OCI-LY7 (cell line): ENCODE results near the gene TNS3. TPM values are rescaled to one million over a fixed set of nuclear protein-coding genes. Genes with fewer than 3 reads are reported as not detected.

Source experiments
- BruUV-seq: library from RNA; stranded (reverse); fragments of 400-500 nt; replicated peaks from 2 replicates; lab custom pipeline; 2021; lab: Mats Ljungman, UMichigan
- CTCF ChIA-PET: fragments of 300-600 bp; sonication (Branson Sonifier 250); formaldehyde crosslinking; loops from one replicate; lab custom pipeline; 2022; ENCODE audit warnings: antibody characterized with exemption; ENCODE audit not compliant: unreplicated experiment; lab: Charles Lee
- POLR2A ChIA-PET: fragments of 300-600 bp; sonication (Branson Sonifier 250); formaldehyde crosslinking; loops from one replicate; lab custom pipeline; 2022; ENCODE audit warnings: antibody characterized with exemption; lab: Charles Lee
- DNase-seq: peaks from one replicate; pipeline ENCODE4 v3.0.0-alpha.2; 2015; ENCODE audit warnings: low spot score
- H2AFZ ChIP-seq: fragments of 200-600 bp; sonication (generic), shearing (Covaris generic); 2 replicates; pipeline ENCODE4 v1.6.1; 2014; ENCODE audit warnings: mild to moderate bottlenecking, antibody characterized with exemption, low read length, moderate library complexity
- H3K27ac ChIP-seq: fragments of 200-600 bp; sonication (generic); 2 replicates; pipeline ENCODE4 v1.5.1; 2014; ENCODE audit warnings: mixed run types, low read depth, mild to moderate bottlenecking, moderate library complexity, low read length, inconsistent platforms; ENCODE audit not compliant: poor library complexity, severe bottlenecking
- H3K36me3 ChIP-seq: fragments of 200-600 bp; sonication (generic); 2 replicates; pipeline ENCODE4 v1.6.1; 2014; ENCODE audit warnings: mild to moderate bottlenecking, antibody characterized with exemption, low read length, moderate library complexity, mixed read lengths; ENCODE audit not compliant: insufficient read depth
- H3K4me1 ChIP-seq: fragments of 200-600 bp; sonication (generic); 2 replicates; pipeline ENCODE4 v1.5.1; 2014; ENCODE audit warnings: mild to moderate bottlenecking, low read length; ENCODE audit not compliant: insufficient read depth, poor library complexity, severe bottlenecking
- H3K4me2 ChIP-seq: fragments of 200-600 bp; sonication (generic); 2 replicates; pipeline ENCODE4 v1.6.1; 2014; ENCODE audit warnings: mild to moderate bottlenecking, low read length
- H3K4me3 ChIP-seq: fragments of 200-600 bp; sonication (generic); 2 replicates; pipeline ENCODE4 v1.5.1; 2014; ENCODE audit warnings: mild to moderate bottlenecking, low read depth, low read length; ENCODE audit not compliant: poor library complexity, severe bottlenecking
- H3K79me2 ChIP-seq: fragments of 200-600 bp; sonication (generic); 2 replicates; pipeline ENCODE4 v1.6.1; 2016; ENCODE audit warnings: low read depth, mild to moderate bottlenecking, low read length, moderate library complexity, mixed read lengths; ENCODE audit not compliant: insufficient read depth
- H3K9me2 ChIP-seq: fragments of 200-600 bp; sonication (generic); 2 replicates; pipeline ENCODE4 v1.6.1; 2016; ENCODE audit warnings: mild to moderate bottlenecking, low read length, mixed read lengths; ENCODE audit not compliant: insufficient read depth
- H3K9me3 ChIP-seq: fragments of 200-600 bp; sonication (generic); 2 replicates; pipeline ENCODE4 v1.6.1; 2014; ENCODE audit warnings: mild to moderate bottlenecking, mixed run types, low read length, mixed read lengths
- H4K20me1 ChIP-seq: fragments of 200-600 bp; sonication (generic); 2 replicates; pipeline ENCODE4 v1.6.1; 2014; ENCODE audit warnings: mild to moderate bottlenecking, antibody characterized with exemption, low read length, moderate library complexity, mixed read lengths; ENCODE audit not compliant: insufficient read depth
- EZH2phosphoT487 ChIP-seq: fragments of 200-600 bp; sonication (generic); IDR thresholded peaks from 2 replicates; pipeline ENCODE4 v1.6.1; 2018; ENCODE audit warnings: low read depth, borderline replicate concordance, mild to moderate bottlenecking, mixed run types, antibody characterized with exemption, low read length, moderate library complexity, mixed read lengths
- intact Hi-C: fragments of 100-400 bp; cut with micrococcal nuclease; formaldehyde crosslinking; loops from one replicate; pipeline ENCODE4 v1.10.0; 2022; ENCODE audit not compliant: unreplicated experiment
- total RNA-seq, 2 experiments: library from RNA; depleted of rRNA in 1 of 2; stranded (reverse); fragments of >200 nt in 1 of 2; shearing (Covaris generic) in 1 of 2; gene quantifications; 2 replicates each; pipeline ENCODE4 v1.2.3, GENCODE V29; 2014 to 2022
- TF ChIP-seq, protein P1 (sequence below): fragments of 200-600 bp; sonication (generic); conservative IDR thresholded peaks from 2 replicates; pipeline ENCODE4 v1.5.1; 2014; ENCODE audit warnings: mild to moderate bottlenecking, antibody characterized with exemption, low read length, moderate library complexity, mixed read lengths

The TNS3 gene
- total RNA-seq, 2 experiments from 2014 or later, result 9.5 to 42.1 TPM

- POLR2A ChIA-PET, result no interaction called here
- no peaks in the 10 kb centered on the region for H3K9me2 ChIP-seq
These were observed 278.0 kb downstream of the TNS3 start for GRCh38 chr7:47303695-47304453.

DNA sequence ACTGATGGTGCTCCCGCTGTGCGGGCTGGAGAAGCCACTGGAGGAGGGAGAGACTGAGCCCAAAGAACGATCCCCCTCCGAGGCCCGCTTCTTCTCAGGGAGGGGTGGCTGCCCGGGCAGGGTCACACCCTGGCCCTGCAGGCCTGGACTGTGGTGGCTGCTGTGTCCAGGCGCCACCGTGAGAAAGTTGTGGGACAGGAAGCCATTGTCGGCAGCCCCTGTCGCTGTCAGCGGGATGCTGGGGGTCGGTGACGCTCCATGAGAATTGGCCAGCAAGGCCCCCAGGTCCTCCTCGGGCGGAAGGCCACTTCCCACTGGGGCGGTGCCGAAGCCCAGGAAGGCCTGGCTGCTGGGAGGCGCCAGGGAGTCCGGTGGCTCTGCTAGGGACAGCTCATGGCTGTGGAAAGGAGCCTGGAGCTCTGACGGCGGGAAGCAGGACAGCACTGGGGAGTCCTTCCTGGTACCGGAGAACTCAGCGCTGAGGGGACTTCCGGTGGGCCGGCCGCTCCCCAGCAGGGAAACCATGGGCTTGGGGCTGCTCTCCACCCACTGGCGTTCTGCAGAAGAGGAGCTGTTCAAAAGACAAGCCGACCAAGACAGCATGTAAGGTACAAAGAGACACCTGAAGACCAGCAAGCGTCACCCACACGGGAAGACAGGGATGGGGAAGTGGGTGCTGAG is 278.8 kb downstream of the TNS3 start:
- TF ChIP-seq EZH2phosphoT487, result no peak
- TF ChIP-seq, protein P1, sequence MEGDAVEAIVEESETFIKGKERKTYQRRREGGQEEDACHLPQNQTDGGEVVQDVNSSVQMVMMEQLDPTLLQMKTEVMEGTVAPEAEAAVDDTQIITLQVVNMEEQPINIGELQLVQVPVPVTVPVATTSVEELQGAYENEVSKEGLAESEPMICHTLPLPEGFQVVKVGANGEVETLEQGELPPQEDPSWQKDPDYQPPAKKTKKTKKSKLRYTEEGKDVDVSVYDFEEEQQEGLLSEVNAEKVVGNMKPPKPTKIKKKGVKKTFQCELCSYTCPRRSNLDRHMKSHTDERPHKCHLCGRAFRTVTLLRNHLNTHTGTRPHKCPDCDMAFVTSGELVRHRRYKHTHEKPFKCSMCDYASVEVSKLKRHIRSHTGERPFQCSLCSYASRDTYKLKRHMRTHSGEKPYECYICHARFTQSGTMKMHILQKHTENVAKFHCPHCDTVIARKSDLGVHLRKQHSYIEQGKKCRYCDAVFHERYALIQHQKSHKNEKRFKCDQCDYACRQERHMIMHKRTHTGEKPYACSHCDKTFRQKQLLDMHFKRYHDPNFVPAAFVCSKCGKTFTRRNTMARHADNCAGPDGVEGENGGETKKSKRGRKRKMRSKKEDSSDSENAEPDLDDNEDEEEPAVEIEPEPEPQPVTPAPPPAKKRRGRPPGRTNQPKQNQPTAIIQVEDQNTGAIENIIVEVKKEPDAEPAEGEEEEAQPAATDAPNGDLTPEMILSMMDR, result no peak
- Histone ChIP-seq H4K20me1 (no peaks in the 10 kb centered on the region), H3K4me1 (no peaks in the 10 kb centered on the region), H3K9me2 (no peaks in the 10 kb centered on the region), H3K36me3 (no peaks in the 10 kb centered on the region), H3K4me2 (no peak overlapping the region), H3K27ac (no peak overlapping the region), H3K9me3 (no peaks in the 10 kb centered on the region), H3K4me3 (no peak overlapping the region), H3K79me2 (no peaks in the 10 kb centered on the region), H2AFZ (no peak overlapping the region)
- DNase-seq, result no peak
- intact Hi-C loops, result no loop called here
- no TSS peak for BruUV-seq
- ChIA-PET POLR2A (no interaction called here), CTCF (no interaction called here)

More at GRCh38 chr7:47303695-47304453, 278.0 kb downstream of the TNS3 start:
- Histone ChIP-seq H3K4me1 (no peaks in the 10 kb centered on the region), H4K20me1 (no peaks in the 10 kb centered on the region), H3K9me3 (no peaks in the 10 kb centered on the region), H3K4me3 (no peak overlapping the region), H3K27ac (no peak overlapping the region), H3K36me3 (no peaks in the 10 kb centered on the region), H2AFZ (no peak overlapping the region), H3K4me2 (no peak overlapping the region), H3K79me2 (no peaks in the 10 kb centered on the region)
- intact Hi-C loops, result no loop called here
- CTCF ChIA-PET, result no interaction called here
- no peak for DNase-seq
- no TSS peak for BruUV-seq
- no peak for TF ChIP-seq EZH2phosphoT487
- TF ChIP-seq, protein P1, result no peak

GRCh38 chr7:47302560-47302959 is 279.4 kb downstream of the TNS3 start:
- Histone ChIP-seq H3K4me2 (no peak overlapping the region), H3K4me1 (no peaks in the 10 kb centered on the region), H4K20me1 (no peaks in the 10 kb centered on the region), H3K9me3 (no peaks in the 10 kb centered on the region), H3K27ac (no peak overlapping the region), H3K36me3 (no peaks in the 10 kb centered on the region), H3K4me3 (no peak overlapping the region), H2AFZ (no peak overlapping the region), H3K9me2 (no peaks in the 10 kb centered on the region), H3K79me2 (no peaks in the 10 kb centered on the region)
- ChIA-PET CTCF (no interaction called here), POLR2A (no interaction called here)
- intact Hi-C loops, result no loop called here
- no peak for DNase-seq
- BruUV-seq, result no TSS peak
- TF ChIP-seq, protein P1, result no peak
- TF ChIP-seq EZH2phosphoT487, result no peak
